ENCODE measurements around the gene ST6GALNAC5.
A peak's percentile ranks its signal among the peaks of the same experiment; 100 is the strongest.

ST6GALNAC5 gene

DNA sequence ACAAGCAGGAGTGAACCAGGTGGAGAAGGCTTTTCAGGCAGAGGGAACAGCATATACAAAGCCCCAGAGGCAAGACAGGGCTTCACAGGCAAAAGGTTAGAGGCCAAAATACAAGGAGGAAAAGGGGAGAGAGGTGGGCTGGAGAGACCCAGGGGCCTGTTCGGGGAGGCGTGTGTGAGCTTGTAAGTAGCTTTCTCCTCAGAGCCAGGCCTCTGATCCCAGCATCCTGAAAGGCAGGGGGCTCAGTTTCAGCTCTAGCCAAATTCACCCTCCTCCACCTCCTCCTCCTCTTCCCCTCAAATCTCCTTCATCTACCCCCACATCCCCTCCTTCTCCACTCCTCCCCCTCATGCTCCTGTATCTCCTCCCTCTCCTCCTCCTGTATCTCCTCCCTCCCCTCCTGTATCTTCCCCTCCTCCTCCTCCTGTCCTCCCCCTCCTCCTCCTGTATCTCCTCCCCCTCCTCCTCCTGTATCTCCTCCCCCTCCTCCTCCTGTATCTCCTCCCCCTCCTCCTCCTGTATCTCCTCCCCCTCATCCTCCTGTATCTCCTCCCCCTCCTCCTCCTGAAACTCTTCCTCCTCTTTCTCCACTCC lies 148.6 kb downstream of the ST6GALNAC5 start:
- DNase-seq: no peak

DNA sequence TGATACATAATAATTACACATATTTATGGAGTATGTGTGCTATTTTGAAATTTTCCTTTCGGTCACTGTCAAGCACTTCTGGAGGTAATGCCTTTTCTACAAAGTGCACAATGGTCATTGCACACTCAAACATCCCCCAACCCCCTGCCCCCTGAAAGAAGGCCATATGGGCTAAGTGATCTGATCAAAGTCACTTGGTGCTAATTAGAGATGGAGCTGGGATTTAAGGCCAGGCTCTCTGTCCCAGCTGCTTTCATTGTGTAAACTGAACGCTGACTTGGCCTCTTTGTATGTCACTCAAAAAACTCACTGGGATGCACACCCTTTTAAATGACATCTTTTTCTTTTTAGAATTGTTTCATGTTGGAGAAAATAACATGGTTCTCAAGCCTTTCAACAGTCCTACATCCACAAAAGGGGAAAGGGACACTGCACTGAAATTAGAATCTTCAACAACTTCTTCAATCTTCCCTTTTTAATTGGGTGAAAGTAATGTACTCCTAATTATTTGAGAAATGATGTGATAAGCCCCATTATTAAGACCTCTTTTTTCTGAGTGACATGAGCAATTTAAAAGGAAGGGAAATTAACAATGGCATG lies 149.2 kb downstream of the ST6GALNAC5 start:
- no peak for DNase-seq

DNA sequence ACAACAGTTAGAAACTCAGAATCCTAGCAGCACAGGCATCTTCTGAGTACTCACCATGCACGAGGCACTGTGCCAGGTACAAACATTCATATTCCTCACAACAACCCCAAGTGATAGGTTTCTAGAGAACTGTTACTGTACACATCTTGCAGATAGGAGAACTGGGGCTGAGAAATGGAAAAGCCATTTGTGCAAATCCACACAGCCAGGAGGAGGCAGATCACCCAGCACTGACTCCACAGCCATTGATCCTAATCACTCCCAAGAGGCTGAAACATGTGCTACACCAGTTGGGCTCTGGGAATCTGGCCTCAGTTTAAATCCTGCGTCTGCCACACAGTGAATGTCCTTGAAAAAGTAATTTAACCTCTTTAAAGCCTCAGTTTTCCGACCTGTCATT lies 151.0 kb downstream of the ST6GALNAC5 start:
- DNase-seq: no peak

DNA sequence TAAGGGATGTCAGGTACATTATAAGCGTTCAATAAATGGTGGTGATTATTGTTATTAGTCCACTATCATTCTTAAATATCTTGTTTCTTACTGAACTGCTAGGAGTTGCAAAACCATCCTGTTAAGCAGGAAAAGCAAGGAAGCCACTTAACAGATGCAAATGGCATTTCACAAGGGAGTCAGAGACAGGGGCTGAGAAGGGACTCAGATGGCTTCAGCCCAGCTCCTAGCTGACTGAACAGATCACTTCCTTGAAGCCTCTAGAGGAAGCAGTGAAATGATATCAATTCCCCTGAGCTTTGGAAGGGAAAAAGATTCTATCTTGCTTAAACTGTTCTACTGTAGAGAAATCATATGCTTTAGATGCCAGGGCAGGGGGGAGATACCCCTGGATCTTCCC lies 151.5 kb downstream of the ST6GALNAC5 start:
- DNase-seq: no peak

DNA sequence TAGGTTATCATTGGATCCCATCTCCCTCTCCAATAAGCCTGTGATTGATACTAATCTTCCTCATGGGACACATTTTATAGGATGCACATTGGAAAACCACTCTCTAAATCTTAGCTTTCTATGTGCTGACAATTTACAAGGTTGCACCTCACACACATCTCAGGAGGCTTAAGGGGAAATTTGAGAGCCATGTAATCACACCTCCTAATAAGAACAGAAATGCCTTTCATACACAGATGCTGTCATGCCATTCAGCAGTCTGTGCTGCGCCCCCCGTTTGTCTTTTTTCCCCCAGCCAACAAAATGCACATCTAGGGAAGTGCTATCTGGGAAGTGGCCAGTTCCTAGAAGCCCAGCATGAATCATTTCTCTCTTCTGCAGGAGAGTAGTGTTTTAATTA lies 154.5 kb downstream of the ST6GALNAC5 start:
- no peak for DNase-seq

DNA sequence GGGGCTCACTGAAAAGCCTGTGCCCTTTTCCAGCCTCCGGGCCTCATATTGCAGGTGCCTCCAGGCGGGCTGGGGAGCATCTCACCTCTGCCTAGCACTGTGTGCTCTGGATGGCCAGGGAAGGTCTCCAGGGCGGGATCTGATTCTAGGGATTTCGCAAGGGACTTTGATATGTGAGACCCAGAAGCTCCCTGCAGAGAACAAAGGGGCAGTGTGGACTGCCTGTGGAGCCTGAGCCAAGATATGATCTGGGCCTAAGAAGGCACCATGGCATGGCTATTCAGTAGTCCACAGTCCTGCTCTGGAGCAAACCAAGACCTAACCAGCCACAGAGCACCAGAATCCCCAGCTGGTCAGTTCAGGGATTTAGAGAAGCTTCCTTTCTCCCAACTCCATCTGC lies 157.2 kb downstream of the ST6GALNAC5 start:
- DNase-seq: no peak

DNA sequence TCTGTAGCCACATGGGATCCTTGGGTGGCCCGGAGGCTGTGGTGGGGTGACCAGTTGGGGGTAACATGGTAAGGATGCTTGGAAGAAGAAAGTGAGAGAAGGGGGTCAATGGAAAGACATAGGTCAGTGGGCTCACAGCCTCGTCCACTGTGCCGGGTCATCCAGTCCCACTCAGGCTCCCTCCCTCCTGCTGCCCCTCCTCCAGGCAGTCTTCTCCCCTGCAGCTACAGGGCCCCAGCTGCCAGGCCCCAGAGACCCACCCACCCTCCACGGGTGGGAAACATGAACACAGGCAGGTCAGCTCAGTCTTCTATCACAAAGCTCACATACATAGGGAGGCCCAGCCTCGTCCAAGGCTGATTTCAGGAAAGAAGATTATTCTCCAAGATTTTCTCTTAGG lies 158.3 kb downstream of the ST6GALNAC5 start:
- no peak for DNase-seq

DNA sequence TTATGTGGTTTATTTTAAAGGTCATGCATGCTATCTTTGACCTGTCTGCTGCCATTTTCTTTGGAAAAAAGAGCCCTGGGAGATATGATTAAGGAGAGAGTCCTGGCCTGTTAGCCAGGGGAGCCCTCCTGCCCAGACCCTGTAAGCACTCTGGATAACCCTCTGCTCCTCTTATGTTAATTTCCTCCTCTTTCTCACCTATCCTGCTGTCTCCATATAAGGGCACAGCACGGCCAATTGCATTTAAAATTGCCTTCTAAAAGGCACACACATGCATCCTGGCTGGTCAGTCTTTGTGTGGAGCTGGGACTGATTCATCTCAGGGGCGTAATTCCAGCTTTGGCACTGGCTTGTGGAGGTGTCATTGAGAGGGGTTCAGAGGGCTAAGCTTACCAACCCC lies 158.9 kb downstream of the ST6GALNAC5 start:
- no peak for DNase-seq

DNA sequence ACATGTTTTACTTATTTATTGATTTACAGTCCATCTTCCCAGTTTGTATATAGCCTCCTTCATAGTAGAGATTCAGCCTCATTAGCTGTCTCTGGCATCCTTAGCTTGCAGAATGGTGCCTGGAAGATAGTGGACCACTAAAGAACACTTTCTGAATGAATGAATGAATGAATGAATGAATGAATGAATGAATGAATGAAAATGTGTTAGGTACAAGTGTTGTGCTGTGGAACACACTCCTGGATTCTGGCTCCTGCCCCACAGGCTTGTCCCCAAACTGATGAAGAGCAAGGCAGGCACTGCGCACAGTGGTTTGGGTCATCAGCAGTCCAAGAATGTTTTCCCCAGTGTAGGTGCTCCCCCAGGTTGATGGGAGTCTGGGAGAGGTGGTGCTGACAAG lies 159.4 kb downstream of the ST6GALNAC5 start:
- DNase-seq: no peak

DNA sequence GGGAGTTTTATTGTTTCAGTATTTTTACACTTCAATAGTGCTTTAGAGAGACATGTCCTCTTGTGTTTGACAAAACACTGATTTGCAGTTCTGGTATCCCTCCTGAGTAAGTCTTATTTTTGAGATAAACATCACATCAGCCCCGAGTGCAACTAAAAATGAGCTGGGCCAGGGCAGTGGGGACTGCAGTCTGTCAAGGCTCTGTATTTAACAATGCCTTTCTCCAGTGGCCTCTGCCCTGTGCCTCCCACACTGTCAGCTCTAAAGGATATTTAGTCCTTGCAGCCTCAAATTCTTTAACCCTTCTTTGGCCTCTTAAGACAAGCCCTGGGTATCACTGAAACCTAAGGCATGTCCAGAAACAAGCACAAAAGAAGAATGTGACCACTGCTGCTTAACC lies 160.6 kb downstream of the ST6GALNAC5 start:
- no peak for DNase-seq

DNA sequence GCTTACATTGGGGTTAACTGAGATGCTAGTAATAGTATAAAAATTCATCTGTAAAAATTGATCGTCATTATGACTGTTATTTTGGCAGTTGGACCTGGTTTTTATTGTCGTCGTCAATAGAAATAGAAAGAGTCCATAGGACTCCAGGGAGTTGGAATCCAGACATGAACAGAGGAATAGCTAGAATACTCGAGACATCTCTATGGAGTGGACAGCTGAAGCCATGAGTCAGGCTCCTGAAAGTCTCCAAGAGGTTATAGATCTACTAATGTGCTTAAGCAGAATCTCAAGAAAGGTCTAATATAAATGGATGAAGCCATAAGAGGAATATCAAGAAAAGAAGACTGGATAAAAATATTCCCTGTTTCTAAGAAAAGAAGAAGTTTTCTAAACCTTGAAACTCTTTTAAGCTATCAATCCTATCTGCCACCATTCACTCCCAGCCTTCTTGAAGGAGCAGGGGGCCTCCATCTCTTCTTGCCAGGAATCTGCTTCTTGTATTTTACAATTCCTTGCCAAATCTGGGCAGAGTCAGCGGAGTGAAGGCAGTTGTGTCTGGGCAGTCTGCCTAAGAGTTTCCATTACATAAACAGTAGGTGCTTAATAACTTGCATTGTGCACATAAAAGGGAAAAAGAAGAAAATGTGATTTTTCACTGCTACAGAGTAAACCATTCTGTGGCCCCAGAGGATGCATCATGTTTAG lies 163.3 kb downstream of the ST6GALNAC5 start:
- DNase-seq: no peak

DNA sequence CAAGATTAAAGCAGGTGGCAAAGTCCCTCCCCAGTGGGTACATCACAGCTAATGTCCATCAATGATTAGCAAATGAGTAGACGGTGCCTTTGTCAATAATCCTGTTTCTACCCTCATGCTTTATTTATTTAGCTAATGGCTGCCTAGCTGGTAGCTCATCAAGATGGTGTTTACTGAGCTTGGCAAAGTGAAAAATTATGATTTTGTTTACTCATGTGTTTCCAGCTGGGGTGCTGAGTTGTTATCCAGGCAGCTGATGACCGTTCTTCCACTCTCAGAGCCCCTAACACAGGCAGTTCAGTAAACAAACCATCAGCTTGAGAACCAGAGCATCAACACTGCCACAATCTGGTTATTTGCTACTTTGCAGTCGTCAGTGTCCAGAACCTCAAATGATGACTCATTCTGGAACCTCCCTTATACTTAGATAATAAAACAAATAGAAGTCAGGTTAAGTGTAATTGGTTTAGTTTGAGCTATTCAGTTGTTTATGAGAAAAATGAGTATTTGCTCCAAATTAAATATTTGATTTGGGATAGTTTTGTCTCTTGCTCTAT lies 163.9 kb downstream of the ST6GALNAC5 start:
- no peak for DNase-seq

DNA sequence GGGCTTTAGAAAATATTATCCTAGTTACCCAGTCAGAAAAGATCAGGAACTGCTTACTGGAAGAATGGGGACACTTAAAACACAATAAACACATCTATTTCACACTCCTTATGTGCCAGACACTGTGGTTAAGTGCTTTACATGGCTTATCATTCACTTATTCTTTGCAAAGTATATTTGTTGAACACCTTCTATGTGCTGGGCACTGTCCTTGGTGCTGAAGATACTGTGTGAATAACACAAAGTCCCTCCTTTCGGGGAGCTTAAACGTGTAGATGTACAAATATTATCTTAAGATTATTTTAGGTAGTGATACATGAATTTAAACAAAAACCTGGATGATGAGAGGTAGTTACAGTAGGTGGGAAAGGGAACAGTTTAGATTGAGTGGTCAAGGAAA lies 169.3 kb downstream of the ST6GALNAC5 start:
- DNase-seq: no peak

DNA sequence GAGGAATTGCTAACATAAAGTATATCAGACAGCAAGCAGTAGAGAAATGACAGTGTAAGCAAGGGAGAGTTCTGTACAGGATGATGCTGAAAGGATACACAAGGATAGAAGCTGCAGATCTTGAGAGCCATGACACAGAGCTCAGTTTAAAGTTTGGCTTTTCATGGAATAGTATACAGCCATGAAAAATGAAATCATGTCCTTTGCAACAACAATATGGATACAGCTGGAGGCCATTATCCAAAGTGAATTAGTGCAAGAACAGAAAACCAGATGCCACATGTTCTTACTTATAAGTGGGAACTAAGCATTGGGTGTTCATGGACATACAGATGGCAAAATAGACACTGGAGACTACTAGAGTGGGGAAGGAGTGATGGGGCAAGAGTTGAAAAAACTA lies 169.8 kb downstream of the ST6GALNAC5 start:
- DNase-seq: no peak

DNA sequence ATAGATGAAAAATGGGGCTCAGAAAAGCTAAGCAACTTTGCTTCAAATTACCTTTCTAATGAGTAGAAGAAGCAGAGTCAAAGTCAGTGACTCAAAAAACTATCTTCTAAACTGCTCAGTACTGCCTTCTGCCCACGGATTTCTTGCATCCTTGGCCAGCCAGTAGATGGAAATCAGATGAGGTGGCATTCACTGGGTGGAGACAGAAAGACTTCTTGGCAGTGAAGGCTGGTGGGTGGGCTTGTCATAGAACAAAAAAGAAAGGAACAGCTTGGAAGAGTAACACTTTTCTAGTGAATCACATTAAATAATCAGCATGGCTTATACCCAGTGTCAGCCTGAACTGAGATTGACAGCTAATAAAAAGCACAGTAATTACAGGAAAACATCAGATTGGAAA lies 170.7 kb downstream of the ST6GALNAC5 start:
- DNase-seq: no peak

DNA sequence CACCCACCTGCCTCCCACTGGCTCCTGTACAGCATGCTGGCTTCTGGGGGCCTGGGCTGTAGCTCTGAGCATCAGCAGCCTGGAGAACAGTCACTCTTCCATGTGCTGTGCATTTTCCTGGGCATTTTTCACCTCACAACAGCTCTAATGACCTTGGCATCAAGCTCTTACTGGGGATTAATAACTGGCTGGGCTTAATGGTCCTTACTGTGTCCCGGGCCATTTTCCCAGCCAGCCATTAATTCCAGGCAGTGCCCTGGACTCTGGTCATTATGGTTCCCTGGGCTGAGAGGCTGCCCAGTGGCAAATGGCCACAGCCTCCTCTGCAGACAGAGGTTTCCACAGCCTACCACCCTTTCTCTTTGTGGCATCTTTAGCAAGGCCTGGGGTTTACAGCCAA lies 171.8 kb downstream of the ST6GALNAC5 start:
- DNase-seq: no peak

DNA sequence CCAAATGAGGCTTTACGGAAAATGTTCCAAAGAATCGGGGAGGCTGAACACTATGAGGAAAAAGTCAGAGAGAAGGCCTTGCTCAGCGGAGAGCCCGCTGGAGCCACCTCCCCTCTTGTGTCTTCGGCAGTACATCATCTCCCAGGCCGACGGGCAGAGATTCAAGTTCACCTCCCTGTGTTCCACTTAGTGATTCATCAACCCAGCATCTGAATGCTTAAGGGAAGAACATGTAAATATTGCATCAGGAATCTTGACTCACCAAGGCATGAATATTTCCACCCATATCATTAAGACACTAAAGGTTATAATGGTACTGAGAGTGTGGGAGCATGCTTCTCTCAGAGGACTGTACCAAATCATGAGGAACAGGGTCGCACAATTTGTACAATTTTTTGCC lies 172.5 kb downstream of the ST6GALNAC5 start:
- no peak for DNase-seq

DNA sequence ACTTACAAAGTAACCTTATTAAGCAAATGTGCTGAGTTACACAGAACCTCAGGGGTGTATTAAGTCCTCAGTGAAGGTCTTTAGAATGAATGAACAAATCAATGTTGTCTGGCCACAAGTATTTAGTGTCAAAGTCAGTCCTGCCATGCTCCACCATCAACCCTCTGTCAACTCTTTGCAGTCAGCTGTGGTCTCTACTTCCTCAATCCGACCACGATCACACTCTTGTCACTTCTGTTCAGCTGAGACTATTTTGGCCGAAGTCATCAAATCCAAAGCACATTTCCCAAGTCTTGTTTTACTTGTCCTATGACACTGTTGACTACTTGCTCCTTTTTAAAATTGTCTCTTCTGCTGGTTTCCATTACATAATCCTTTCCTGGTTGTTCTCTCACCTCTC lies 173.5 kb downstream of the ST6GALNAC5 start:
- peak; percentile 24 for DNase-seq

DNA sequence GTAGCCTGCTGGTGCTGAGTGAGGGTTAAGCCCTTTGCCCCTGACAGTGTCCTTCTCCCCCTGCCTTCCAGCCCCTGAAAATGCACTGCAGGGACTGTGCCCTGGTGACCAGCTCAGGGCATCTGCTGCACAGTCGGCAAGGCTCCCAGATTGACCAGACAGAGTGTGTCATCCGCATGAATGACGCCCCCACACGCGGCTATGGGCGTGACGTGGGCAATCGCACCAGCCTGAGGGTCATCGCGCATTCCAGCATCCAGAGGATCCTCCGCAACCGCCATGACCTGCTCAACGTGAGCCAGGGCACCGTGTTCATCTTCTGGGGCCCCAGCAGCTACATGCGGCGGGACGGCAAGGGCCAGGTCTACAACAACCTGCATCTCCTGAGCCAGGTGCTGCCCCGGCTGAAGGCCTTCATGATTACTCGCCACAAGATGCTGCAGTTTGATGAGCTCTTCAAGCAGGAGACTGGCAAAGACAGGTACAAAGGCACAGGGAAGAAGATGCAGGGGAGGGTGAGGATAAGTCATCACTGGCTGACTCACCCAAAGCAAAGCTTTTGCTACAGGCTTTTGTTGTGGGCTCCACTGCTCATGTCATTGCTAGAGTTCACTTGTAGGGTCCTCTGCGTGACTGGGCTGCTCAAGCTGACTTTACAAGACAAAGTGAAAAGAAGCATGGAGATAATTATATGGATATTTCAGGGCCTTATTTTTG lies 177.0 kb downstream of the ST6GALNAC5 start:
- no peak for DNase-seq

DNA sequence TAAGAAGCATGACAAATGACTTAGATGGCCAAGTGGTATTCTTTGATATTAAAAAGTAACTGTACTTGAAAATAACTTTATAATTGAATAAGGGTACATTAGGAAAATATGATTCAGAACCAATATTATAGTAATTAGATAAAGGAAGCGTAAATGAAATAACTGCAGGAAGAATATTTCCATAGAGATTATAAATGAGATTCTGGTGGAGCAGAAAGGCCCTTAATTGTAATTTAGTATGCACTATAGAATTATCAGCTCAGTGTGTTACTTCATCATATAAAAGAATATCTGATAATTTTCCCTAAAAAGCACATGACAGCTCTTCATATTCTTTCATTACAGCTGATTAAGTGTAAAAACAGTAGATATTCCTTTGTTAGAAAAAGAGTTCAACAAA lies 180.3 kb downstream of the ST6GALNAC5 start:
- DNase-seq: no peak

DNA sequence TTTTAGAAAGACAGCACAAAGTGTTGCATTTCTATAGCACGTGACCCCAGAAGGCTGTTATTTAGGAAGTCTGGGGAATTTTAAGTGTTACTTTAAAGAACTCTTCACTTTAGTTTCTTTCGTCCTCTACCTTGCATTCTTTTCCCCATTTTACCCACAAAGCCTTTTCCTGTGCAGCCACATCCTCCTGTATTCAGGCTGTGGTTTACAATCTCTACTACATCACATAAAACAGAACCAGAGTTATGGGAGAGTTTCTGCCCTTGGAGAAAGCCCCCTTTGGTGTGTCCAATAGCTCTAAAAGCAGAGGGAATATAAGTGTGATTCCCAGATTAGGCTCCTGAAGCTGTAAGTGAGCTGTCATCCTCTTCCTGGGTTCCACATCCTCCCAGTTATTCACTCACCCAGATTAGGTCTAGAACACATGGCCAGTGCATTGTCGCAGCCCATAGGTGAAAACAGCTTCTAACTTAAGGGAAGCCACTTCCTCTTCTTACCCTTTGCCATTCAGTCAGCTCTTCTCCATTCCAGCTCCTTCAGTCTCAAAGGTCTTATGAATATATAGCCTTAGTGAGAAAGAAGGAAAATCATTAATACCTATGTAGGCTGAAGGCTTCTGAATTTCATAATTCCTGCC lies 180.8 kb downstream of the ST6GALNAC5 start:
- peak; percentile 53 for DNase-seq

DNA sequence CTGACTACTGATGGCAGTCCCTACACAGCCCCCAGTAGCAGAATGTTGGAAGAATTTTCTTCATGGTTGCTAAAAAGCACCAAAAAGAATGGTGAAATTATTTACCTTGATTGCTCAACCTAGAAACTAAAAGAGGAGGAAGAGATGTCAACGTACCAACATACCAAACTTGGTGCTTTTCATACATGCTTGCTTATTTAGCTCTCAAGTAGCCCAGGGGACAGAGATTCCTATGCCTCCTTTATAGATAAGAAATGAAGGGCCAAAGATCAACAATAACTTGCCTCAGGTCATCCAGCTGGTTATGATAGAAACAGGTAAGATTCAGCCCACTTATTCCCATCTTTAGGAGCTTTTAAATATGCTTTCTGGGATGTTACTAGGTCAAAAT lies 181.3 kb downstream of the ST6GALNAC5 start:
- DNase-seq: no peak

DNA sequence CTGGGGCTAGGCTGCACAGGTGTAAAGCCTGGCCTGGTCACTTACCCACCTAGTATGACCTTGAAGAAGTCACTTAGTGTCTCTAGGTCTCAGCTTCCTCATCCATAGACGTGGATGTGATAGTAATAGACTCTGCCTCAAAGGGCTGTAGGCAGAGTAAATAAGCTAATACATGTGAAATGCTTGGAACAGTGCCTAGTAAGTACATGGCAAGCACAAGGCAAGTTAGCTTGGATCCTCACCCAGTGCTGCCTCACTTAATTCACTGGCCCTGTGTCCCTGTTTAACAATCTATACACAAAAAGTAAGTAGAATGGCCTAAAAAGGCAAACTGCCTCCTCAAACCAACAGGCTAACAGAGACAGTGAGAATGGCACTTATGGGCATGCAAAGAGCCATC lies 184.1 kb downstream of the ST6GALNAC5 start:
- DNase-seq: no peak

Data from GDM1 (cell line).